HCEC 1CT (cell line): ENCODE measurements around the gene BAHD1.
A peak's percentile ranks its signal among the peaks of the same experiment; 100 is the strongest.

Experiments
- DNase-seq: peaks from one replicate; pipeline ENCODE4 v3.0.0-alpha.2; 2017

BAHD1 gene

GRCh38 chr15:40440743-40441564 lies at the start of gene BAHD1:
Gene BAHD1 (plus strand): TSS chr15:40440953. CDS start chr15:40458465, 17,512 bp downstream.
- DNase-seq = peak; percentile 92

GRCh38 chr15:40392986-40393948 lies 47.5 kb upstream of the BAHD1 start:
- DNase-seq = no peak

- DNase-seq = no peak
These were observed 42.9 kb upstream of the BAHD1 start for GRCh38 chr15:40397688-40398412.

- DNase-seq = no peak
These were observed 42.3 kb upstream of the BAHD1 start for GRCh38 chr15:40398413-40398873.

GRCh38 chr15:40399370-40399769 lies 41.4 kb upstream of the BAHD1 start:
- no peak for DNase-seq

- DNase-seq = peak; percentile 97
These were observed 35.0 kb upstream of the BAHD1 start, which contains the start of gene IVD for GRCh38 chr15:40405501-40406381. Gene IVD (plus strand): TSS chr15:40405795. CDS start chr15:40405828, 33 bp downstream.

GRCh38 chr15:40407330-40407990 lies 33.3 kb upstream of the BAHD1 start:
- no peak for DNase-seq

- no peak for DNase-seq
These were observed 31.4 kb upstream of the BAHD1 start for GRCh38 chr15:40409366-40409765.

- no peak for DNase-seq
These were observed 30.3 kb upstream of the BAHD1 start for GRCh38 chr15:40410476-40410875.

- DNase-seq = no peak
These were observed 28.5 kb upstream of the BAHD1 start for GRCh38 chr15:40412095-40412759.

- DNase-seq = no peak
These were observed 27.7 kb upstream of the BAHD1 start for GRCh38 chr15:40413036-40413435.

DNA sequence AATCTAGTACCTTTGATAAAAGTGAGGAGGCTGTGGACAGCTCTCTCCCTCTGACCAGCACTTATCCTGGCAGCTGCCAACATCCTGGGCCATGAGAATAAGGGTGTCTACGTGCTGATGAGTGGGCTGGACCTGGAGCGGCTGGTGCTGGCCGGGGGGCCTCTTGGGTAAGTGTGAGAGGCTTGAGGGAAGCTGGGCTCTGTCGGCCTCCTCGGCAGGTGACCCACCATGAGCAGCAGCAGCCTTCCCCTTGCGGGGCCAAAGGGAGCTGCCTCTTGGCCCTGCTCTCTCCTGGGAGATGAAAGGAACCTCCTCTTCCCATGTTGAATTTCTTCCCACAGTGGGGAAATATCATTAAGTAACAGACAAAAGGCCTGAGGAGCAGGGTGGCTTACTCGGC lies 25.9 kb upstream of the BAHD1 start:
- no peak for DNase-seq

- no peak for DNase-seq
These were observed 25.5 kb upstream of the BAHD1 start for GRCh38 chr15:40415226-40415625.

- DNase-seq = no peak
These were observed 24.7 kb upstream of the BAHD1 start for GRCh38 chr15:40416056-40416455.

- no peak for DNase-seq
These were observed 22.6 kb upstream of the BAHD1 start for GRCh38 chr15:40418126-40418525.

GRCh38 chr15:40420071-40420713 lies 20.6 kb upstream of the BAHD1 start:
- no peak for DNase-seq

DNA sequence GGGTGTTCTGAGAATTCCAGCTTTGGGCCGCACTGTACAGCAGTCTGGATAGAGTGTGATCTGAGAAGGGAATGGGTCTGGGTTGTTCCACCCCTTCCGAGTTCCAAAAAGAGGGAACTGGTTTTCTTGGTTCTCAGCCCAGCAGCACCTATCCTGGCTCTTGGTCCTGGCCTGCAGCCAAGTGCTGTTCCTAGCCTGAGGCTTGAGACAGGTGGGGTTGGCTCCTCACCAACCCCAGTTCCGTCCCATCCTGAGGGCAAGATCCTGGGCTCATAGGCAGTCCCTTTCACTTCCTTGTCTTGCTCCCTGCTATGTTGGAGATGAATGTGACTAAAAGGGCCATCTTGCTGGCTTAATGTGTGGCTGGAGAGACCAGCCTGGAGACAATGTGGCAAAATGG lies 20.0 kb upstream of the BAHD1 start:
- DNase-seq = no peak

- peak; percentile 42 for DNase-seq
These were observed 19.3 kb upstream of the BAHD1 start for GRCh38 chr15:40421246-40422157.
